Epithelial cell of proximal tubule (primary cell): ENCODE measurements around the gene USP34. TPM values are rescaled to one million over a fixed set of nuclear protein-coding genes. Genes with fewer than 3 reads are reported as not detected.

ENCODE experiments used
- DNase-seq: peaks from one replicate; pipeline ENCODE4 v3.0.0-alpha.2; 2011; ENCODE audit warnings: low read depth
- H3K4me3 ChIP-seq: 2 replicates; pipeline ENCODE4 v1.5.1; 2011; ENCODE audit warnings: low read depth, mild to moderate bottlenecking, low read length
- total RNA-seq: library from RNA; depleted of rRNA; stranded (reverse); fragments of >200 nt; gene quantifications from 2 replicates; pipeline ENCODE4 v1.2.3, GENCODE V29; 2015
- TF ChIP-seq, protein P1 (sequence below): conservative IDR thresholded peaks from 2 replicates; pipeline ENCODE4 v1.5.1; 2012; ENCODE audit warnings: low read depth, mild to moderate bottlenecking, low read length

USP34 gene
- total RNA-seq, 1 donor from 2014 or later = 54.1 TPM

DNA sequence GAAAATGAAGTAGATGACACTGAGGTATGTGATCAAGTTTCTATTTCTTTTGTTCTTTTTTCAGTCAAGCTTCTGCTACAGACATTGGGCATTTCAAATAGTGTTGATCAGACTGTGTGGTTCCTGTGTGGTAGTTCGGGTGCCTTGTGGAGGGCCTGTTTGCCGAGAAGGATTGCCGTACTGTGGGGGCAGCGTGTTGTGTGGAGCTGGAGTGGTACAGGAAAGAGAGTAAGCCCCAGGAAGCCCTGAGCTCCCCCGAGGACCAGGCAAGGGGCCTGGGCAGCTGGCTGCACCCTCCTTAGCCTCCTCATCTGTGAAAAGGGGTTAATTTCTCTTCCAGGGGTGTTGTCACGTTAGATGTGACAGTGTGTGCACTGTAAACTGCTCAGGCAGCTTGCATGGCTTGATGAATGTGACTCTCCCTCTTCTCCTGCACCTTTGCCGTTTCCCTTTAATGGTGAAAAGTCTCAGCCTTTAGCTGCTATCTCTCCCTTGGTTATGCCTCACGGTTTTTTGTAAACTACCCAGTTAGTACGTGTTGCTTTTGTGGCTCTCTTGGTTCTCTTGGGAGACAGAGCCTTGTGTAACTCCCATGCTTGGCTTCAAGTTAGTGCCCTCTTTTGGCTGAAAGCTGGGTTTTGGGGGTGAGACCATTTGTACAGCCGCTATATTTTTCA lies 289.4 kb downstream of the USP34 start:
- no peak overlapping the region for H3K4me3 ChIP-seq
- no peak for DNase-seq
- TF ChIP-seq, protein P1, sequence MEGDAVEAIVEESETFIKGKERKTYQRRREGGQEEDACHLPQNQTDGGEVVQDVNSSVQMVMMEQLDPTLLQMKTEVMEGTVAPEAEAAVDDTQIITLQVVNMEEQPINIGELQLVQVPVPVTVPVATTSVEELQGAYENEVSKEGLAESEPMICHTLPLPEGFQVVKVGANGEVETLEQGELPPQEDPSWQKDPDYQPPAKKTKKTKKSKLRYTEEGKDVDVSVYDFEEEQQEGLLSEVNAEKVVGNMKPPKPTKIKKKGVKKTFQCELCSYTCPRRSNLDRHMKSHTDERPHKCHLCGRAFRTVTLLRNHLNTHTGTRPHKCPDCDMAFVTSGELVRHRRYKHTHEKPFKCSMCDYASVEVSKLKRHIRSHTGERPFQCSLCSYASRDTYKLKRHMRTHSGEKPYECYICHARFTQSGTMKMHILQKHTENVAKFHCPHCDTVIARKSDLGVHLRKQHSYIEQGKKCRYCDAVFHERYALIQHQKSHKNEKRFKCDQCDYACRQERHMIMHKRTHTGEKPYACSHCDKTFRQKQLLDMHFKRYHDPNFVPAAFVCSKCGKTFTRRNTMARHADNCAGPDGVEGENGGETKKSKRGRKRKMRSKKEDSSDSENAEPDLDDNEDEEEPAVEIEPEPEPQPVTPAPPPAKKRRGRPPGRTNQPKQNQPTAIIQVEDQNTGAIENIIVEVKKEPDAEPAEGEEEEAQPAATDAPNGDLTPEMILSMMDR = no peak

DNA sequence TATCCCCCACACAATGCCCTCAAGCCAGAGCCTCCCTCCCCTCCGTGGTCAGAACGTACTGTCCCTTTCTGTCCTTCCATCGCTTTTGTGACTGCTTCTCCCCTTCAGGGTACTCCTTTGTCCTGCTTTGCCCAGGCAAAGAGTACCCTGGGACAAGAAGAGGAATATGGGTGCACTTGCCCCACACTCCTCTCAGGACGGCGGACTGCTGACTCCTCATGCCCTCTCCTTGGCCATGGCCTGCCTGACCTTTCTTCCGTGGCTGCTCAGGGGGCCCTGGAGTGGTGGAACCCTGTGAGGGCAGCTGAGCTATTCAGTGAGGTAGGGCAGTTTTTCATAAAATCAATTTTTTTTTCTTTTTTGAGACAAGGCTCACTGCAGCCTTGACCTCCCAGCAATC lies 290.2 kb downstream of the USP34 start:
- TF ChIP-seq, protein P1 = no peak
- DNase-seq = no peak
- no peak overlapping the region for H3K4me3 ChIP-seq

DNA sequence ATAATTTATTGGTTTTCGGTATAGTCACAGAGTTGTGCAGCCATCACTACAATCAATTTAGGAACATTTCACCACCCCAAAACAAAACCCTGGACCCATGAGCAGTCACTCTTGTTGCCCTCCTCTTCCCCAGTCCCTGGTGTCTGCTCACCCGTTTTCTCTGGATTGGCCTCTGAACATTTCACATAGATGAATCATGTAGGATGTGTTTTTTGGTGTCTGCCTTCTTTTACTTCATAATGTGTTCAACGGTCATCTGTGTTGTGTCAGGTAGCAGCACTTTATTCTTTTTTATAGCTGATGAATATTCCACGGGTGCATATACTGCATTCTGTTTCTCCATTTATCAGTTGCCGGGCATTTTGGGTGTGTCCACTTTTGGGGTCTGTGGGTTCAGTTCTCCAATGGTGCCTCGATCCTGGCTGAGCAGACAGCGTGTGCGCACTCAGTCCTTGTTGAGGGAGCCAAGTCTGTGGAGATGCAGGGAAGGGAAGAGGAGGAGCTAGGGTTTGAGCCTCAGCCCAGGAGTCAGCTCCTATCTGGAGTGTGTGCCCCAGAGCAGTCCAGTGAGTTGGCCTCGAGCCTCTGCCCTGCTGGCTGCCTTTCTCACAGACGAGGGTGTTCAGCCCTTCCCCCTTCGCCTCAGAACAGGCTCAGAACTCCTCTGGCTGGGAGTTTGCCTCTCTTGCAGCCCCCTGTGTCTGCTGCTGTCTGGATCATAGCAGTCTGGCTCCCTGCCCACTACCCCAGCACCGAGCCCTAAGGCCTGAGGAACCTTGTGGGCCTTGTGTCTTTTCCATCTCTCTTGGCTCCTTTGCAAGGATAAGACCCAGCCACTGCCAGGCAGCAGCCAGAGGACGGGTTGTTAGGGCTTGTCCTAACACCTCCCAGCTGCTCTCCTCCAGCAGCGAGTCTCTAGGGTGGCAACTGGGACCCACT lies 290.9 kb downstream of the USP34 start:
- H3K4me3 ChIP-seq = no peak overlapping the region
- DNase-seq = no peak
- TF ChIP-seq, protein P1 = no peak

DNA sequence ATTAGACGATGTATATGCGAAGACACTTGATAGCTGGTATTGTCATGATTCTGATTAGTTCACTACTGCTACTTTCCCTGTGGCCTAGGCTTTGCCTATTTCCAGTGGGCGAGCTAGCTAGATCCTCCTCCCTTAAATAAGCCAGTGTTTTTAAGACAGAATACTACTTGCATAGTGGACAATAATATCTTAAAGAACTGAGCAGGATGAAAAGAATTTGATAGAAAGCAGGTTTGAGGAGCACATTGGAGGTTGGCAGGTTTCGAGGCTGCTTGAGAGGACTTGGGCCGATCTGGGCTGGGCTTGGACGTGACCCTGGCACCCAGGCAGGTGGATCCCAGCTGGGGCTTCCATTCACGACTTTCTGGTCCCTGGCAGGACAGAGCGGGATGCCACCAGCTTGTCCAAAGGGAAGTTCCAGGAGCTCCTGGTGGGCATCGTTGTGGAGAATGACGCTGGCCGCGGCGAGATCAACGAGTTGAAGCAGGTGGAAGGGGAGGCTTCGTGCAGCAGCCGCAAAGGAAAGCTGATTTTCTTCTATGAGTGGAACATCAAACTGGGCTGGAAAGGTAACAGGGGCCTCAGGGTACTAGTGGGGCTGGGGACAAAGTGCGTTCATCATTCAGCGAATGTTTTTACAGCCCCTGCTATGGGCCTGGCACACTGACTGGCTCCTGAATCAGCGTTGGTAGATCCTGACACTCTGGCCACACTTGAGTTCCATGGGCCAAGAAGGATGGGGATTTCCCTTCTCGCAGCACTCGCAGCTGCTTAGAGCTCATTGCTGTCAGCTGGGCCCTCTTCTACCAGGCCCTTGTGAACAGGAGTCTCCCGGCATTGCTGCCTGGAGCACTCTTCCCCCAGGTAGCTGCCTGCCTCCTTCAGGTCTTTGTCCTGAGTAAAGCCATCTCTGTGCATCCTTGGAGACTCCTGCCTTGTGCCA lies 292.0 kb downstream of the USP34 start:
- H3K4me3 ChIP-seq = peak overlapping the region; percentile 74
- peak; percentile 35 for DNase-seq
- TF ChIP-seq, protein P1 = no peak

DNA sequence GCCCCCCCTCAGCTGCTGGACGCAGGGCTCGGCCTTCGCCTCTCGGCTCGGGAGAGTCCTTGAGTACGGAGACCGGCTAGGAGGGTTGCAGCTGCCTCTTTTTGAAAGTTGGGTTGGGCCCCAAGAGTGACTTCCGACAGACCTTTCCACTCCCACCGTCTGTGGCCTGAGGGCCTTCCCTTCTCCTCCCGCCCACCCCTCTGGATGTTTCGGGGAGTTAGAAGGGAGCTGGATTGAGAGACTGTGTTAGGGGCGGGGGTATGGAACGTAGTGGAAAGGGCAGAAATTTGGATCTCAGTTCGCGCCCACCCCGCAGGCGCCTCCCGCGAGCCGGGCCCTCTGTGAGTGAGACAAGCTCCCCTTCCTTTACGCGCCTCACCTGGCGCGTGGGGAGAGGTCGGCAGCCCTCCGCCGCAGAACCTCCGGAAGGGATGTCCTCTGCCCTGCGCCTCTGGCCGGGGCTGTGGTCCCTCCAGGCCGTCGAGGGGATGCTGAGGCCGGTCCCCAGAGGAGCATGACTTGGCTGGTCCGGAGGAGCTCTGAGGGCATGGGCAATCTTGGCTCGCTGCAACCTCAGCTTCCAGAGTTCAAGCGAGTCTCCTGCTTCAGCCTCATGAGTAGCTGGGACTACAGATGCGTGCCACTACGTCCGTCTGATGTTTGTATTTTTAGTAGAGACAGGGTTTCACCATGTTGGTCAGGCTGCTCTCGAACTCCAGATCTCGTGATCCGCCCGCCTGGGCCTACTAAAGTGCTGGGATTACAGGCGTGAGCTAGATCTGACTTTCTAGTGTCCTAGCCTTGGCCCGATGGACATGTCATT lies 292.9 kb downstream of the USP34 start:
- DNase-seq = no peak
- TF ChIP-seq, protein P1 = no peak
- peak overlapping the region; percentile 74 for H3K4me3 ChIP-seq
